GM23338 (cell line): ENCODE results near the gene DMBT1. TPM values are rescaled to one million over a fixed set of nuclear protein-coding genes. Genes with fewer than 3 reads are reported as not detected.

Source experiments
- ATAC-seq: fragments of 200-7000 bp; cut with Tn5 transposase; 3 replicates; pipeline ENCODE4 v1.9.1; 2020
- DNase-seq: peaks from one replicate; pipeline ENCODE4 v3.0.0-alpha.2; 2015; ENCODE audit warnings: low spot score
- H2AFZ ChIP-seq: fragments of 200-600 bp; sonication (generic); 2 replicates; pipeline ENCODE4 v1.8.0; 2016; ENCODE audit warnings: antibody characterized with exemption, mild to moderate bottlenecking, moderate library complexity
- H3F3A ChIP-seq: fragments of 200-600 bp; sonication (generic); replicated peaks from 2 replicates; pipeline ENCODE4 v1.8.0; 2017; ENCODE audit warnings: antibody characterized with exemption, mixed run types, low read depth
- H3K27ac ChIP-seq: fragments of 200-600 bp; sonication (generic); 2 replicates; pipeline ENCODE4 v1.6.1; 2016; ENCODE audit warnings: low read depth
- H3K27me3 ChIP-seq: fragments of 200-600 bp; sonication (generic); 2 replicates; pipeline ENCODE4 v1.8.0; 2016; ENCODE audit warnings: mild to moderate bottlenecking, mixed run types, moderate library complexity; ENCODE audit not compliant: insufficient read depth
- H3K36me3 ChIP-seq: fragments of 200-600 bp; sonication (generic); 2 replicates; pipeline ENCODE4 v1.8.0; 2016; ENCODE audit warnings: mild to moderate bottlenecking; ENCODE audit not compliant: insufficient read depth
- H3K4me1 ChIP-seq: fragments of 200-600 bp; sonication (generic); 2 replicates; pipeline ENCODE4 v1.8.0; 2016; ENCODE audit warnings: mild to moderate bottlenecking, moderate library complexity; ENCODE audit not compliant: insufficient read depth
- H3K4me2 ChIP-seq: fragments of 200-600 bp; sonication (generic); 2 replicates; pipeline ENCODE4 v1.7.1; 2017; ENCODE audit warnings: mixed run types
- H3K4me3 ChIP-seq: fragments of 200-600 bp; sonication (generic); 2 replicates; pipeline ENCODE4 v1.6.1; 2016; ENCODE audit warnings: mixed run types
- H3K79me2 ChIP-seq: fragments of 200-600 bp; sonication (generic); replicated peaks from 2 replicates; pipeline ENCODE4 v1.8.0; 2017; ENCODE audit warnings: mild to moderate bottlenecking; ENCODE audit not compliant: insufficient read depth
- H3K9me2 ChIP-seq: fragments of 200-600 bp; sonication (generic); 2 replicates; pipeline ENCODE4 v1.8.0; 2017; ENCODE audit not compliant: insufficient read depth
- H4K20me1 ChIP-seq: fragments of 200-600 bp; sonication (generic); replicated peaks from 2 replicates; pipeline ENCODE4 v1.8.0; 2017; ENCODE audit warnings: mild to moderate bottlenecking; ENCODE audit not compliant: insufficient read depth
- H3K27ac Mint-ChIP-seq: 2 replicates; pipeline ENCODE4 v1.8.0; 2020; ENCODE audit warnings: inconsistent platforms, mild to moderate bottlenecking, moderate library complexity, mixed read lengths
- H3K27me3 Mint-ChIP-seq: 3 replicates; pipeline ENCODE4 v1.8.0; 2022; ENCODE audit warnings: low read depth, mild to moderate bottlenecking, moderate library complexity, mixed read lengths, inconsistent platforms; ENCODE audit not compliant: insufficient read depth, poor library complexity
- H3K36me3 Mint-ChIP-seq: 3 replicates; pipeline ENCODE4 v1.8.0; 2021; ENCODE audit warnings: low read depth, mild to moderate bottlenecking, inconsistent platforms, moderate library complexity, mixed read lengths
- H3K4me1 Mint-ChIP-seq: 3 replicates; pipeline ENCODE4 v1.8.0; 2020; ENCODE audit warnings: mild to moderate bottlenecking, inconsistent platforms, mixed read lengths
- H3K4me3 Mint-ChIP-seq: 3 replicates; pipeline ENCODE4 v1.8.0; 2021; ENCODE audit warnings: moderate library complexity, mild to moderate bottlenecking, inconsistent platforms, mixed read lengths
- H3K9me3 Mint-ChIP-seq: 3 replicates; pipeline ENCODE4 v1.8.0; 2020; ENCODE audit warnings: moderate library complexity, mild to moderate bottlenecking, inconsistent platforms, mixed read lengths
- CREB1 ChIP-seq: fragments of 250-450 bp; sonication (Bioruptor Pico); IDR thresholded peaks from 2 replicates; pipeline ENCODE4 v1.5.0; 2020; ENCODE audit warnings: low read depth, mild to moderate bottlenecking, moderate library complexity
- ETS1 ChIP-seq: IDR thresholded peaks from 2 replicates; pipeline ENCODE4 v1.6.1; 2016; ENCODE audit warnings: antibody characterized with exemption
- EZH2 ChIP-seq: fragments of 200-600 bp; sonication (generic); IDR thresholded peaks from one replicate; pipeline ENCODE4 v1.8.0; 2017; ENCODE audit warnings: antibody characterized with exemption, mild to moderate bottlenecking, low read depth; ENCODE audit not compliant: unreplicated experiment
- JUNB ChIP-seq: IDR thresholded peaks from one replicate; pipeline ENCODE4 v1.6.1; 2016; ENCODE audit warnings: antibody characterized with exemption; ENCODE audit not compliant: unreplicated experiment
- NANOG ChIP-seq: IDR thresholded peaks from 2 replicates; pipeline ENCODE4 v1.6.1; 2016; ENCODE audit warnings: antibody characterized with exemption, borderline replicate concordance
- STAT1 ChIP-seq: IDR thresholded peaks from one replicate; pipeline ENCODE4 v1.6.1; 2016; ENCODE audit warnings: antibody characterized with exemption; ENCODE audit not compliant: unreplicated experiment
- ZNF114 ChIP-seq: fragments of 250-450 bp; sonication (Bioruptor Pico); IDR thresholded peaks from 2 replicates; pipeline ENCODE4 v1.5.0; 2020; ENCODE audit warnings: mild to moderate bottlenecking, moderate library complexity
- ZNF331 ChIP-seq: fragments of 250-450 bp; sonication (Bioruptor Pico); IDR thresholded peaks from 2 replicates; pipeline ENCODE4 v1.5.0; 2020; ENCODE audit warnings: low read depth, mild to moderate bottlenecking, moderate library complexity
- ZNF462 ChIP-seq: fragments of 250-450 bp; sonication (Bioruptor Pico); IDR thresholded peaks from 2 replicates; pipeline ENCODE4 v1.5.0; 2020; ENCODE audit warnings: mild to moderate bottlenecking, moderate library complexity
- polyA plus RNA-seq: library from polyadenylated mRNA; unstranded; fragments of >200 nt; fragmentation: Nextera tagmentation; extraction: Ambion mirVana; gene quantifications from 2 replicates; pipeline ENCODE4 v1.2.1, GENCODE V29; 2016
- total RNA-seq: library from RNA; depleted of rRNA; stranded (reverse); fragments of >200 nt; shearing (Covaris generic); gene quantifications from 2 replicates; pipeline ENCODE4 v1.2.3, GENCODE V29; 2014
- TF ChIP-seq, protein P1 (sequence below), 2 experiments: fragments of 200-600 bp in 1 of 2; sonication (generic) in 1 of 2; conservative IDR thresholded peaks; 2 replicates each; pipeline versions ENCODE4 v1.5.1 to v1.6.1; 2016 to 2017; ENCODE audit warnings: antibody characterized with exemption in 2 of 2, low read depth in 2 of 2, mild to moderate bottlenecking in 2 of 2, moderate library complexity in 1 of 2
- TF ChIP-seq, protein P2 (sequence below): IDR thresholded peaks from one replicate; pipeline ENCODE4 v1.6.1; 2018; ENCODE audit warnings: antibody characterized with exemption; ENCODE audit not compliant: unreplicated experiment

Gene DMBT1
- total and polyA plus RNA-seq, 2 experiments from 2014 or later = 0.03 to 0.05 TPM

GRCh38 chr10:122546242-122546641, 14.3 kb upstream of the DMBT1 start:
- Histone ChIP-seq H3K27me3 (no peaks in the 10 kb centered on the region), H3K27ac (no peak overlapping the region), H3K4me3 (no peak overlapping the region), H3K79me2 (no peaks in the 10 kb centered on the region), H3K4me2 (no peak overlapping the region), H3K4me1 (no peaks in the 10 kb centered on the region), H3K9me2 (no peaks in the 10 kb centered on the region), H4K20me1 (no peaks in the 10 kb centered on the region), H2AFZ (no peak overlapping the region), H3F3A (no peaks in the 10 kb centered on the region), H3K36me3 (no peaks in the 10 kb centered on the region)
- Mint-ChIP-seq H3K27me3 (peaks cover 3% of the 10 kb centered on the region), H3K4me3 (no peak overlapping the region), H3K9me3 (no peaks in the 10 kb centered on the region), H3K27ac (no peak overlapping the region), H3K4me1 (no peaks in the 10 kb centered on the region; the same call in 2 of the 3 replicates), H3K36me3 (no peaks in the 10 kb centered on the region)
- no peak for DNase-seq
- no peak for ATAC-seq
- TF ChIP-seq, protein P1, sequence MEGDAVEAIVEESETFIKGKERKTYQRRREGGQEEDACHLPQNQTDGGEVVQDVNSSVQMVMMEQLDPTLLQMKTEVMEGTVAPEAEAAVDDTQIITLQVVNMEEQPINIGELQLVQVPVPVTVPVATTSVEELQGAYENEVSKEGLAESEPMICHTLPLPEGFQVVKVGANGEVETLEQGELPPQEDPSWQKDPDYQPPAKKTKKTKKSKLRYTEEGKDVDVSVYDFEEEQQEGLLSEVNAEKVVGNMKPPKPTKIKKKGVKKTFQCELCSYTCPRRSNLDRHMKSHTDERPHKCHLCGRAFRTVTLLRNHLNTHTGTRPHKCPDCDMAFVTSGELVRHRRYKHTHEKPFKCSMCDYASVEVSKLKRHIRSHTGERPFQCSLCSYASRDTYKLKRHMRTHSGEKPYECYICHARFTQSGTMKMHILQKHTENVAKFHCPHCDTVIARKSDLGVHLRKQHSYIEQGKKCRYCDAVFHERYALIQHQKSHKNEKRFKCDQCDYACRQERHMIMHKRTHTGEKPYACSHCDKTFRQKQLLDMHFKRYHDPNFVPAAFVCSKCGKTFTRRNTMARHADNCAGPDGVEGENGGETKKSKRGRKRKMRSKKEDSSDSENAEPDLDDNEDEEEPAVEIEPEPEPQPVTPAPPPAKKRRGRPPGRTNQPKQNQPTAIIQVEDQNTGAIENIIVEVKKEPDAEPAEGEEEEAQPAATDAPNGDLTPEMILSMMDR (conservative IDR thresholded peaks at IDR 0.05; ENCODE audit: low read depth in 2 of 2) = no peak
- TF ChIP-seq JUNB (no peak), STAT1 (no peak), EZH2 (no peak), ZNF331 (CRISPR knock-in tag) (no peak), ZNF462 (CRISPR knock-in tag) (no peak), CREB1 (CRISPR knock-in tag) (no peak), NANOG (no peak), ZNF114 (CRISPR knock-in tag) (no peak), ETS1 (no peak)
- TF ChIP-seq, protein P2, sequence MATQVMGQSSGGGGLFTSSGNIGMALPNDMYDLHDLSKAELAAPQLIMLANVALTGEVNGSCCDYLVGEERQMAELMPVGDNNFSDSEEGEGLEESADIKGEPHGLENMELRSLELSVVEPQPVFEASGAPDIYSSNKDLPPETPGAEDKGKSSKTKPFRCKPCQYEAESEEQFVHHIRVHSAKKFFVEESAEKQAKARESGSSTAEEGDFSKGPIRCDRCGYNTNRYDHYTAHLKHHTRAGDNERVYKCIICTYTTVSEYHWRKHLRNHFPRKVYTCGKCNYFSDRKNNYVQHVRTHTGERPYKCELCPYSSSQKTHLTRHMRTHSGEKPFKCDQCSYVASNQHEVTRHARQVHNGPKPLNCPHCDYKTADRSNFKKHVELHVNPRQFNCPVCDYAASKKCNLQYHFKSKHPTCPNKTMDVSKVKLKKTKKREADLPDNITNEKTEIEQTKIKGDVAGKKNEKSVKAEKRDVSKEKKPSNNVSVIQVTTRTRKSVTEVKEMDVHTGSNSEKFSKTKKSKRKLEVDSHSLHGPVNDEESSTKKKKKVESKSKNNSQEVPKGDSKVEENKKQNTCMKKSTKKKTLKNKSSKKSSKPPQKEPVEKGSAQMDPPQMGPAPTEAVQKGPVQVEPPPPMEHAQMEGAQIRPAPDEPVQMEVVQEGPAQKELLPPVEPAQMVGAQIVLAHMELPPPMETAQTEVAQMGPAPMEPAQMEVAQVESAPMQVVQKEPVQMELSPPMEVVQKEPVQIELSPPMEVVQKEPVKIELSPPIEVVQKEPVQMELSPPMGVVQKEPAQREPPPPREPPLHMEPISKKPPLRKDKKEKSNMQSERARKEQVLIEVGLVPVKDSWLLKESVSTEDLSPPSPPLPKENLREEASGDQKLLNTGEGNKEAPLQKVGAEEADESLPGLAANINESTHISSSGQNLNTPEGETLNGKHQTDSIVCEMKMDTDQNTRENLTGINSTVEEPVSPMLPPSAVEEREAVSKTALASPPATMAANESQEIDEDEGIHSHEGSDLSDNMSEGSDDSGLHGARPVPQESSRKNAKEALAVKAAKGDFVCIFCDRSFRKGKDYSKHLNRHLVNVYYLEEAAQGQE = no peak
